GM19238 (cell line): ENCODE results near the gene CXCL16.
"Not testable (repeated sequence)": the region's sequence is repeated elsewhere in the genome, so short reads cannot be mapped to it uniquely, and the experiment has no call there.

ENCODE experiments used
- DNase-seq: peaks from one replicate; pipeline ENCODE4 v3.0.0; 2011; ENCODE audit warnings: low spot score; ENCODE audit not compliant: insufficient read length

CXCL16 gene

DNA sequence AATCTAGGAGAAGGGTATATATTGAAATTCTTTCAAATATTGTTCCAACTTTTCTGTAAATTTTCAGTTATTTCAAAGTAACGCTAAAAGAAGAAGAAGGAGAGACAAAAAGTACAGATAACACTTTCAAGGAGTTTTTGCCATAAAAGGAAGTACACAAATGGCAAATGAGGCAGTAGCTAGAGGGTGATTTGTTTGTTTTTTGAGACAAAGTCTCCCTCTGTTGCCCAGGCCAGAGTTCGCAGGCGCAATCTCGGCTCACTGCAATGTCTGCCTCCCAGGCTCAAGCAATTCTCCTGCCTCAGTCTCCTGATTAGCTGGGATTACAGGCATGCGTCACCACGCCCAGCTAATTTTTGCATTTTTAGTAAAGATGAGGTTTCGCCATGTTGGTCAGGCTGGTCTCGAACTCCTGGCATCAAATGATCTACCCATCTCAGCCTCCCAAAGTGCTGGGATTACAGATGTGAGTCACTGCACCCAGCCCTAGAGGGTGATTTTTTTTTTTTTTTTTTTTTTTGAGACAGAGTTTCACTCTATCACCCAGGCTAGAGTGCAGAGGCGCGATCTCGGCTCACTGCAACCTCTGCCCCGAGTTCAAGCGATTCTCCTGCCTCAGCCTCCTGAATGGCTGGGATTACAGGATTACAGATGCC, 40.2 kb downstream of the CXCL16 start:
- not testable (repeated sequence) for DNase-seq

DNA sequence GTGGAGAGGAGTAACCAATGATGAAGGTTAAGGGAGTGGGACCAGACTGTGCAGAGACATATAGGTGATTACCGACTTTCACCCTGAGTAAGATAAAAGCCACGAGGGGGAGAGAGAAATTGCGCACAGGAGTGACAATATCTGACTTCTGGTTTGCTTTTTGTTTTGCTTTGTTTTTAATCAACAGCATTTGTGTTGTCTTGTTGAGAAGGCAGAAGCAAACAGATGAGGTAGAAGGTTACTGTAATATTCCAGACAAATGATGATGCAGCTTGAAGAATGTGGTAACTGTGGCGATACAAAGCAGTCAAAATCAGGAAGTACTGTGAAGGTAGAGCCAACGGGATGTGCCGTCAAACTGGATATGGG, 43.3 kb downstream of the CXCL16 start:
- no peak for DNase-seq

DNA sequence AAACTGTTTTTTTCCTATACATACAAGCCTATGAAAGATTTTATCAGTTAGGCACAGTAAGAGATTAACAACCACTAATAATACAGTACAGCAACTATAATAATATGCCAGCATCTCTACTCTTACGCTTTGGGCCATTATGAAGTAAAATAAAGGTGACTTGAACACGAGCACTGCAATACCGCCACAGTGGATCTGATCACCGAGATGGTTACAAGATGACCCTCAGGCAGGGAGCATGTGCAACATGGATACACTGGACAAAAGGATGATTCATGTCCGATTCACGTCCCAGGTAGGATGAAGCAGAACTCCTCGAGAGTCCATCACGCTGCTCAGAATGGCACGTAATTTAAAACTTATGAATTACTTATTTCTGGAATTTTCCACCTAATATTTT, 46.3 kb downstream of the CXCL16 start:
- DNase-seq, result no peak

DNA sequence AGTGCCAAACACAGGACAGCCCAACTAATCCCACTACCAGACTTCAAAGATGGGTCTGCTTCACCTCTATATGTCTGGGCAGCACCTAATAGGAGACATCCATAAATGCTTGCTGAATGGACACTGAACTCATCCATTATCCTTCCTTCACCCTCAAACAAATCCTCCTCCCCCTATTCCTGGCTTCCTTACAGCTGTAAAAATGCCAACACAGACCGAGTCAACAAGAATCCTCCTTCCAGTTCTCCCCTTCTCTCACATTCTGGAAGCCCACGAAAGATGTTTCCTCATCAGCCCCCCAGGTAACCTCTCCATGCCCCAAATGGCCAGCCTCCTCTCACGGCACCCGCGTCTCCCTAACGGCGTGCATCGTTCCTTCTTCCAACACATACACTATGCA, 48.0 kb downstream of the CXCL16 start:
- no peak for DNase-seq

DNA sequence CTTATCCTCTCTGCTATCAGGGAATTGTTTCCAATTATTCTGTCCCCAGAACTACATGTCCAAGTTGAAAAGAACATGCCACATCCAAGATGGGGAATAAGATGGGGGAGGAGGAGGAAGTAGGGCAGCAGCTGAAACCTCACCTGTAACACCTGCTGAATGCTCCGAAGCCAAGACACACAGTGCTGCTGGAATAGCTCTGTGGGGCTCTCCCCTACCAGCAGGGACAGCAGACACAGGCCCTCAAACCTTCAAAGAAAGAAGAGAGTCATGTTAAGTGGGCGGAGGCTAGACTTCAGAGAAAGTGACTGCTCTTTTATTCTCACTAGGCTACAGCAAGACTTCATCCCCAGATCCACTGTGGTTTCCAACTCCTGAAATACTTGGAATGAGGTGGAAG, 49.0 kb downstream of the CXCL16 start:
- DNase-seq, result no peak

DNA sequence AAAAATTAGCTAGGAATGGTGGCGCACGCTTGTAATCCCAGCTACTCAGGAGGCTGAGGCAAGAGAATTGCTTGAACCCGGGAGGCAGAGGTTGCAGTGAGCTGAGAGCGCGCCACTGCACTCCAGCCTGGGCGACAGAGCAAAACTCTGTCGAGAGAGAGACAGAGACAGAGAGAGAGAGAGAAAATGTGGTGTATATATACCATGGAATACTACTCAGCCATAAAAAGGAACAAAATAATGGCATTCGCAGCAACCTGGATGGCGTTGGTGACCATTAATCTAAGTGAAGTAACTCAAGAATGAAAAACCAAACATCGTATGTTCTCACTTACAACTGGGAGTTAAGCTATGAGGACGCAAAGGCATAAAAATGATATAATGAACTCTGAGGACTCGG, 49.9 kb downstream of the CXCL16 start:
- not testable (repeated sequence) for DNase-seq

DNA sequence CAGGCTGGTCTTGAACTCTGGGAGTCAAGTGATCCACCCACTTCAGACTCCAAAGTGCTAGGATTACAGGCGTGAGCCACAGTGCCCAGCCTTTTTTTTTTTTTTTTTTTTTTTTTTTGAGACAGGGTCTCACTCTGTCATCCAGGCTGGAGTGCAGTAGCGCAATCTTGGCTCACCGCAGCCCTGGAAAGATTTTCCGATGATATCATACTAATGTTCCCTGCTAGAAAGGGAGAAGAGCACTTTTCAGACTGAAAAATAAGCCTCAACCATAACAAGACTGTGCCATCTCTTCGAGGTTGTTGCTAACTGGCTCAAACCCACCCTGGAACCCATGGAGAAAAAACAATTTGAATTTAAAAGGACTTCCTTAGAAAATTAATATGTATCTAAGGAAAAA, 56.0 kb downstream of the CXCL16 start:
- DNase-seq, result not testable (repeated sequence)
